ENCODE data around the gene NT5E.
"Not testable (repeated sequence)": the region's sequence is repeated elsewhere in the genome, so short reads cannot be mapped to it uniquely, and the experiment has no call there.

The NT5E gene

DNA sequence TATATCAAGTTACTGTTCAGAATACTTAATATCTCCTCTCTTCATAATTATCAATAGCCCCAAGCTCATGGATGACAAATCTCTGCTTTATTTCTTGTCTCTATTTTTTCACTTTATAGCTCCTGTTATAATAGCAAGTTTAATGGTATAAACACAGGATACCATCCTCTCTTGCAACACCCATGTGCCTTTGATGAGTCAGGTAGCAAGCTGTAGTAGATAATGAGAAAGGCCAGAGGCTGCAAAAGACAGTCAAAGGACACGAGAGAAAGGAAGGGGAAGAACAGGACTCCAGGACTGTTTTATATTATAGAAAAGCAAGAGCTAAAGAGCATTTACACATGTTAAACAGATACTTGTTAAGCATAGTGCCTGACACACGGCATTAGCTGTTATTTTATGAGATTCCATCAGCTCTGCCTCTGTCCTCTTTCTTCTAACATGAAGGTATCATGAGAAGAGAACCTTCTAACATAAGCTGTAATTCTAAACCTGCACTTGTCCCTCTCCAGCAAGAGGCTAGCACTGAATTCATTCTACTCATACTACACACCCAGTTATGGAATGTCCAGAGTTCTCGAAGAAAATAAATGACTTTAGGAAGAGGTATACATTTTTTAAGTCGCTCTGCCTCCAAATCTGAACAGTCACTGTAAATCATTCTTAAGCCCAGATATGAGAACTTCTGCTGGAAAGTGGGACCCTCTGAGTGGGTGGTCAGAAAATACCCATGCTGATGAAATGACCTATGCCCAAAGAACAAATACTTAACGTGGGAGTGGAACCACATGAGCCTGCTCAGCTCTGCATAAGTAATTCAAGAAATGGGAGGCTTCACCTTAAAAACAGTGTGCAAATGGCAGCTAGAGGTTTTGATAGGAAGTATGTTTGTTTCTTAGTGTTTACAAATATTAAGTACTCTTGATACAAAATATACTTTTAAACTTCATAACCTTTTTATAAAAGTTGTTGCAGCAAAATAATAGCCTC is 45.0 kb downstream of the NT5E start:
- DNase-seq = no peak

GRCh38 chr6:85496009-85496579 is 46.2 kb downstream of the NT5E start:
- no peak for DNase-seq

DNA sequence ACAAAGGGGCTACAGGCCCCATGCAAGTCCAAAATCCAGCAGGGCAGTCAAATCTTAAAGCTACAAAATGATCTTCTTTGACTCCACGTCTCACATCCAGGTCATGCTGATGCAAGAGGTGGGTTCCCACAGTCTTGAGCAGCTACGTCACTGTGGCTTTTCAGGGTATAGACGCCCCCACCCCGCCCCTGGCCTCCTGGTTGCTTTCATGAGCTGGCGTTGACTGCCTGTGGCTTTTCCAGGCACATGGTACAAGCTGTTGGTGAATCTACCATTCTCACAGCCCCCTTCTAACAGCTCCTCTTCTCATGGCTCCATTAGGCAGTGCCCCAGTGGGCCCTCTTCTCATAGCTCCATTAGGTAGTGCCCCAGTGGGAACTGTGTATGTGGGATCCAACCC is 47.0 kb downstream of the NT5E start:
- no peak for DNase-seq

DNA sequence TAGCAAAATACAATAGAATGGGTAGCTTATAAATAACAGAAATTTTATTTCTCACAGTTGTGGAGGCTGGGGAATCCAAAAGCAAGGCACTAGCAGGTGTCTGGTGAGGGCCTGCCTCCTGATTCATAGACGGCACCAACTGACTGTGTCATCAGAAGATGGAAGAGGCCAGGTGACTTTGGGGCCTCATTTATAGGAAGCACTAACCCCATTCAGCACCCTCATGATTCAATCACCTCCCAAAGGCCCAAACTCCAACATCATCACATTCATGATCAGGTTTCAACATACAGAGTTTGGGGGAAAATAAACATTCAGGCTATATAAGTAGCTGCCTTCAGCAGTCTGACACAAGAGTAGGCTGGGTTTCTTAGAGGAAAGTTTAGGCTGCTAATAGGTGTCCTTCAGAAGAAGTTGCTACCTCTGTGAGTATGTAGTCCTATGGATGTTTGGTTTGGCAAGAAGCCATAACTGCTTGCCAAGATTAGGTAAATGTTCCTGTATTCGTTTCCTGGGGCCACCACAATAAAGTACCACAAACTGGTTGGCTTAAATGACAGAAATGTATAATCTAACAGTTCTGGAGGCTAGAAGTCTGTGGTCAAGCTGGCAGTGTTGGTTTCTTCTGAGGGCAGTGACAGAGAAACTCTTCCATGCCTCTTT is 48.8 kb downstream of the NT5E start:
- peak; percentile 14 to 63 for DNase-seq

- no peak for DNase-seq
Measured at GRCh38 chr6:85506441-85507093, 56.7 kb downstream of the NT5E start.

DNA sequence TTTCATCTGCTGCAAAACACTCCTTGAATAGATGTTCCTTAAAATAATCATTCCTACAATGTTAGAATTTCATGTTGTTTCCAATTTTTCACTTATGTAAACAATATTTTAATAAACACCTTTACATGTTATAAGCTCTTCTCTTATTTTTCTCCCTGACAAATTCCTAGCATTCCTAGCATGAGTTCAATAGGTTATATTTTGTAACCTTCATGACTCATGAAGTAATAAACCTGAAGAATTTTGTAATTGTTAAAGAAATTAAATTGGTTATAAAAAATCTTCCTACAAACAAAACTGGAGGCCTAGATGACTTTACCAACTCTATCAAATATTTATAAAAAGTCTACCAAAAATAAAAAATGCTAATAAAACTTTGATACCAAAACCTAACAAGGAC is 66.3 kb downstream of the NT5E start:
- no peak for DNase-seq

DNA sequence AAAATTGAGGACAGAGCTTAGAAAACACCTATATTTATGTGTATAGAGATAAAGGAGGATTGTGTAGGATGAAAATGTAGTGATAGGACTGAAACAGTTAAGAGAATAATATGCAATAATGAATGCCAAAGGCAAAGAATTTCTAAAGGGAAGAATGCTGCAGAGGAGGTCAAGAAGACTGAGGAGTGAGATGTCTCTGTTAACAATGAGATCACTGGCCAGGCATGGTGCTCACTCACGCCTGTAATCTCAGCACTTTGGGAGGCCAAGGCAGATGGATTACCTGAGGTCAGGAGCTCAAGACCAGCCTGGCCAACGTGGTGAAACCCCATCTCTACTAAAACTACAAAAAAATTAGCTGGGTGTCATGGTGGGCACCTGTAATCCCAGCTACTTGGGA is 74.4 kb downstream of the NT5E start:
- not testable (repeated sequence) for DNase-seq

DNA sequence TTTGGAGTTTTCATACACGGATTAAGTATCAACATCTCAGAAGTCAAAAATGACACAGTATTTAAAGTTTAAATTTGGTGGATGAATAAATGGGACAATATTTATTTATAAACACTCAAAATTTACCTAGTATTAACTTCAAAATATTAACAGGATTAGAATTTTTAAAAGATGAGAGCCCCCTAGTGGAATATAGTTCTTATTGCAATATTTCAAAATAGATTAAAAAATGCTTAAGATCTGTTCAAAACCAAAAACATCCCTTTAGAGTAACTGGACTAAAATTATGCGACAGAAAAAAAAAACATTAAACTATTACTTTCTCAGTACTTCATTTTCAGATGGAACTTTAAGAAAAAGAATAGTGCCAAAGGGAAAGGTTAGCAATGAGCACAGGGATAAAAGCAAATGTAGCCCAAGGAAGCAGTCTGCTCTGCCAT is 87.2 kb downstream of the NT5E start:
- no peak for DNase-seq

DNA sequence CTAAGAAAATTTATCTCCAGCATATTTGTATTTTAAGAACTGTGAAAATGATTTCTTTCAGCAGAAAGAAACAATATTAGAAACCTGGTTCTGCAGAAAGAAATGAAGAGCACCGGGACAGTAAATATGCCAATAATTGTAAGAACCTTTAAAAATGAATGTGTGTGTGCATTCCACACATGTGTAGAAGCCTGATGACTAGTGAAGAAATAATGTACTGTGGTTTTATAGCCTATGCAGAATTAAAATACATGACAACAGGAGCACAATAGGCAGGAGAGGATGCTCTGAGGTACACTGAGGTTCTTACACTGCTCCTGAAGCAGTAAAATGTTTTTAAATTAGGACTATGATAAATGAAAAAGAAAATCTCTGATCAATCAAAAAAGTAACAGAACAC is 94.9 kb downstream of the NT5E start:
- no peak for DNase-seq
